Panc1 (cell line): ENCODE measurements around the gene DYNC1LI2.

ENCODE experiments used
- CTCF ChIP-seq: fragments of 450-650 bp; IDR thresholded peaks from 2 replicates; pipeline ENCODE4 v1.5.1; 2017; ENCODE audit warnings: mild to moderate bottlenecking
- POLR2AphosphoS5 ChIP-seq: IDR thresholded peaks from 2 replicates; pipeline ENCODE4 v1.6.1; 2012; ENCODE audit warnings: mild to moderate bottlenecking, low read depth, low read length, moderate library complexity
- REST ChIP-seq, 2 experiments: IDR thresholded peaks; 2 replicates each; pipeline ENCODE4 v1.6.1; 2011 to 2012; ENCODE audit warnings: low read depth in 2 of 2, control low read depth in 1 of 2, low read length in 1 of 2, mild to moderate bottlenecking in 1 of 2, moderate library complexity in 1 of 2; ENCODE audit not compliant: insufficient read depth in 1 of 2
- SIN3A ChIP-seq: IDR thresholded peaks from 2 replicates; pipeline ENCODE4 v1.6.1; 2012; ENCODE audit warnings: low read depth, mild to moderate bottlenecking, low read length, moderate library complexity, borderline replicate concordance; ENCODE audit not compliant: insufficient read depth

DNA sequence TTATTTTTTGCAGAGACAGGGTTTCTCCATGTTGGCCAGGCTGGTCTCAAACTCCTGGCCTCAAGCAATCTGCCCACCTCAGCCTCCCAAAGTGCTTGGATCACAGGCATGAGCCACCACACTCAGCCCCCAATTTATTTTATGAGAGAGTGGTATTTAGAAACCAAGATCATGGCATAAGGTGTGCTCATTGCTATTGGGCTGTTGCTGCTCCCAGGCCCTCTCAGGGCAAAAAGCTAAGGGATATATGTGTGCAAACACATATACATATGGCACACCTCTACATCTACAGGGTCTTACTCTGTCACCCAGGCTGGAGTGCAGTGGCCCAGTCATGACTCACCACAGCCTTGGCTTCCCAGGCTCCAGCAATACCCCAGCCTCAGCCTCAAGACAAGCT, 39.8 kb downstream of the DYNC1LI2 start:
- TF ChIP-seq CTCF (no peak), REST (IDR thresholded peaks at IDR 0.05; ENCODE audit: insufficient read depth in 1 of 2, low read depth in 2 of 2, low read length in 1 of 2) (no peak), POLR2AphosphoS5 (no peak), SIN3A (no peak)
